Colonic mucosa (tissue), 4 donors: ENCODE data around the gene BTG2. TPM values are rescaled to one million over a fixed set of nuclear protein-coding genes. Genes with fewer than 3 reads are reported as not detected.
A peak's percentile ranks its signal among the peaks of the same experiment; 100 is the strongest.

Experiments
- DNase-seq: peaks from one replicate; pipeline ENCODE4 v3.0.0-alpha.2; 2020
- H3K27ac ChIP-seq: fragments of 200-600 bp; one replicate; pipeline ENCODE4 v1.8.0; 2021
- H3K27me3 ChIP-seq: fragments of 200-600 bp; one replicate; pipeline ENCODE4 v1.8.0; 2021
- H3K36me3 ChIP-seq: fragments of 200-600 bp; one replicate; pipeline ENCODE4 v1.8.0; 2021
- H3K4me1 ChIP-seq: fragments of 200-600 bp; one replicate; pipeline ENCODE4 v1.8.0; 2021; ENCODE audit warnings: mild to moderate bottlenecking
- H3K4me3 ChIP-seq: fragments of 200-600 bp; one replicate; pipeline ENCODE4 v1.8.0; 2021
- H3K9ac ChIP-seq, 2 donors: one replicate each; pipeline ENCODE4 v1.7.0; 2013; ENCODE audit warnings: control low read depth in 2 of 2, low read depth in 2 of 2, low read length in 2 of 2
- H3K9me3 ChIP-seq: fragments of 200-600 bp; one replicate; pipeline ENCODE4 v1.8.0; 2021
- CTCF ChIP-seq: fragments of 200-600 bp; IDR thresholded peaks from one replicate; pipeline ENCODE4 v1.8.0; 2022; ENCODE audit warnings: antibody characterized with exemption, mild to moderate bottlenecking
- intact Hi-C: fragments of 100-400 bp; cut with DNase I; formaldehyde crosslinking; loops from one replicate; pipeline ENCODE4 v1.14.1; 2022
- total RNA-seq, 2 donors: library from RNA; stranded (reverse); fragmentation: NEBNext Ultra II Directional in 1 of 2; extraction: Animal tissue kit (Norgen Biotek cat#: 25700) in 1 of 2; gene quantifications; one replicate each; pipeline ENCODE4 v1.2.1, GENCODE V29; 2021
- donor health status: healthy.
- donor health status: DM: no; HTN: no; CAD: no.
- donor health status: DM: no; HTN: no; CAD: no.

The BTG2 gene
- total RNA-seq, 2 donors from 2014 or later, result 66.4 to 88.0 TPM

GRCh38 chr1:203338335-203339036 lies 33.2 kb downstream of the BTG2 start:
- no peaks in the 10 kb centered on the region for H3K9me3 ChIP-seq
- intact Hi-C loops, result loop anchor here (2.0 kb wide), 1 partner anchor 66 kb away; no protein-coding TSS in a partner anchor
- peak; percentile 91 for TF ChIP-seq CTCF
- no peaks in the 10 kb centered on the region for H3K36me3 ChIP-seq
- H3K4me1 ChIP-seq, result no peaks in the 10 kb centered on the region
- H3K27ac ChIP-seq, result no peak overlapping the region
- no peak overlapping the region for H3K9ac ChIP-seq
- H3K4me3 ChIP-seq, result no peak overlapping the region
- H3K27me3 ChIP-seq, result no peaks in the 10 kb centered on the region
- peak; percentile 73 for DNase-seq

GRCh38 chr1:203340112-203340790 lies 34.9 kb downstream of the BTG2 start:
- Histone ChIP-seq H3K9me3 (no peaks in the 10 kb centered on the region), H3K36me3 (no peaks in the 10 kb centered on the region), H3K27ac (no peak overlapping the region), H3K4me3 (no peak overlapping the region), H3K4me1 (no peaks in the 10 kb centered on the region), H3K9ac (peak overlapping the region in 1 of 2 donors; percentile 48), H3K27me3 (no peaks in the 10 kb centered on the region)
- peak; percentile 83 for TF ChIP-seq CTCF
- peak; percentile 84 for DNase-seq
- intact Hi-C loops, result loop anchor here (2.0 kb wide), 2 partner anchors 101 to 147 kb away; no protein-coding TSS in a partner anchor

GRCh38 chr1:203342192-203342940 lies 37.0 kb downstream of the BTG2 start:
- intact Hi-C loops, result no loop called here
- no peak overlapping the region for H3K27ac ChIP-seq

GRCh38 chr1:203343956-203344754 lies 38.8 kb downstream of the BTG2 start:
- Histone ChIP-seq H3K4me3 (no peak overlapping the region), H3K9ac (no peak overlapping the region), H3K27me3 (no peaks in the 10 kb centered on the region), H3K36me3 (no peaks in the 10 kb centered on the region), H3K9me3 (no peaks in the 10 kb centered on the region), H3K27ac (no peak overlapping the region), H3K4me1 (no peaks in the 10 kb centered on the region)
- intact Hi-C loops, result no loop called here
- no peak for TF ChIP-seq CTCF
- DNase-seq, result no peak

More at GRCh38 chr1:203342192-203342940, 37.0 kb downstream of the BTG2 start:
- Histone ChIP-seq H3K9ac (peak overlapping the region in 1 of 2 donors; percentile 47), H3K4me3 (no peak overlapping the region), H3K27me3 (no peaks in the 10 kb centered on the region), H3K36me3 (no peaks in the 10 kb centered on the region), H3K9me3 (no peaks in the 10 kb centered on the region), H3K4me1 (no peaks in the 10 kb centered on the region)
- peak; percentile 70 for TF ChIP-seq CTCF
- DNase-seq, result peak; percentile 78
